Stimulated activated CD8-positive, alpha-beta memory T cell treated with anti-CD3 and anti-CD28 coated beads, Interleukin-12 subunit alpha, Interleukin-12 subunit beta, amount 100 ng/mL, for 24 hours (primary cell): ENCODE data around the gene PAM.

Experiments used
- DNase-seq: peaks from one replicate; pipeline ENCODE4 v3.0.0-alpha.2; 2020; ENCODE audit errors: extremely low read depth

Gene PAM

DNA sequence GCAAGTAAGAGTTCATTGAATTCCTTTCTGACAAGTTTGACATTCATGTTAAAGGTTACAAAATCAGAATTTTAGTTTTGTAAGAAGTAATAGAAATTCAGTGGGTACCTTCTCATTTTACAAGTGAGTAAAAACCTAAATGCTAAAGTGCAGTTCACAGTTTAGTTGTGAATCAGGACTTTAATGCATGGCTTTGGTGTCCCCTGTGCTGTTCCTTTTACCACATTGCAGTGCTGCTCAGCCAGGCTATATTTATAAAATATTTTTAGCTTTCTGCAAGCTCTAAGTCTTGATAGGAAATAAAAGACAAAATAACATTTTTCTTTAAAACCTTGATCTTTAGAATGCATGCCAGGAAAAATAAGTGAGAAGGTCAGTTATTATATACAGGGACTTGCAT, 26.3 kb downstream of the PAM start:
- no peak for DNase-seq

DNA sequence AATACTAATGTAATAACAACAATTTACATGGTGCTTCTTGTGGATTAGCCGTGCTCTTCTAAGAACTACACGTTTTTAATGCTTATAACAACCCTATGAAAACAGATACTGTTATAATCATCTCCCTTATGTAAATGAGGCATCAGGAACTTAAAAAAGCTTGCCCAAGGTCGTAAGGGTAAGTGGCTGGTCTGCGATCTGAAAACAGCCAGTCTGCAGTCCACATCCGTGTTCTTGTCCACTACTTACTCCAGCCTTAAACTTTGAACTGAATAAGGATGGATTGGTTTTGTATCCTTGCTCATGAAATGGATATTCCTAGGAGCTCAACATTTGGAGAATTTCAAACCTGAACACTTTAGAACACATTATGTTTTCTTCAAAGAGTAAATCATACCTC, 26.7 kb downstream of the PAM start:
- DNase-seq = no peak

DNA sequence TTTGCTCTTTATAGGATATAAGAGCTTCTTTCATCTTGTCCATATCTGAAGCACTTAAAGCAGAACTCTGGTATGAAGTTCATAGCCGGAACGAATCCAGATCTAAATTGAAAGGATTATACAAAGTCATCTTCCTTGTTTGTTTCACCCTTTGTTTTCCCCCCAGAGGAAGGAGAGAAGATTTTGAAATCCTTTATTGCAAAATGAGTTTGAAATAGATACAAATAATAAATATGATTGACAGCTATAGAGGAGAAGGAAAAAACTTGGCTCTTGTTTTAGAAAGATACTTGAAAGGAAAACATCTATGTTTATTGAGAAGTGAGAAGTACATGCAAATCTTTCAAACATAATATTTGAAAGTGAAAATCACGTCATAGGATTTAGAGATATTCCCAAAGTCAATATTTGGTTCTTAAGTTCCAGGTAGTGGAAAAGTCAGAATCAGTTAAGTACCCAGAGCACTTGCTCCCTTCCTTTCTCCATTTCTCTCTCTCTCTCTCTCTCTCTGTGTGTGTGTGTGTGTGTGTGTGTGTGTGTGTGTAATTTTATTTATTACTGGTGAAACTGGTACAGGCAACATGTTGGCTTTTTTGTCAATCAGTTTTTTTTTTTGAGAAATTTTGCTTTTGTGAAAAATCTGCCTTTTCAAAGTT, 27.2 kb downstream of the PAM start:
- DNase-seq = no peak

DNA sequence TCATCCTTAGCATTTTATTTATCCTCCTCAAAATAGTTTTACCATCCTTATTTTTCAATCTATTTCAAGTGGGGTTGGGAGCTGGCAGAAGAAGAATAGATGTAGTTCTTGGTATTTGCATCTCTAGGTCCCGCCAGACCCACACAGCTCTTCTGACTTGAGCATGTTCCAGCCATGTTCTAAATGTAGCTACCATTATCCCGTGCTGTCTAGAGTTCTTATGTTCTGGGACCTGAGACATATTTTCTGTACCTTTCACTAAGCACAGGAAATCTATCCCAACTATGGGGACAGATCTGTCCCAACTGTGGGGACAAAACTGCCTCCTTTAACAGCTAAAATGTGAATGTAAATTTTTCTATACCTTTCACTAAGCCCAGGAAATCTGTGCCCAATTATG, 32.0 kb downstream of the PAM start:
- DNase-seq = no peak

DNA sequence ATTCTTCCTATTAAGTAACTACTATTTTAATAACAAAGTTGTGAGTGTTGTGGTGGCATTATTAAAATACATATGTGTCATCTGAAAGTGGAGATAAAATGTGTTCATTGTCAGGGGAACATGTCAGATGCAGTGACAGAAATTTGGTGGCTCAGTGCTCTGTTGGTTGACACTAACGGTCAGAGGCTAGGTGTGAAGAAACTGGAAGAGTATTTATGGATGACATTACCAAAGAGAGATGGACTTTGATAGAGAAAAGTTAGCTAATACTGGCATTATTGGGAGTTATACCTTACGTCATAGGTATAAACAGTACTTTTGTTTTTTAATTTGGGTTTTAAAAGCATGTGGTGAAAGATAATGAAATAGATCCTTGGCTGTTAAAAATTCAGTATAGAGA, 33.7 kb downstream of the PAM start:
- no peak for DNase-seq

DNA sequence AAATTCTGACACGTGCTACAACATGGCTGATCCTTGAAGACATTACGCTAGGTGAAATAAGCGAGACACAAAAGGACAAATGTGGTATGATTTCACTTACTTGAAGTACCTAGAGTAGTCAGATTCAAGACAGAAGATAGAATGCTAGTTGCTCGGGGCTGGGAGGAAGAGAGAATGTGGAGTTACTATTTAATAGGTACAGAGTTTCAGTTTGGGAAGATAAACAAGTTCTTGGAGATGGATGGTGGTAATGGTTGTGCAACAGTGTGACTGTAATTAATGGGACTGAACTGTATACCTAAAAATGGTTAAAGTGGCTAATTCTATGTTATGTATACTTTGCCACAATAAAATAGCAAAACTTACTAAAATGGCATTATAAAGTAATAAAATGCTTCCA, 34.4 kb downstream of the PAM start:
- DNase-seq = no peak

DNA sequence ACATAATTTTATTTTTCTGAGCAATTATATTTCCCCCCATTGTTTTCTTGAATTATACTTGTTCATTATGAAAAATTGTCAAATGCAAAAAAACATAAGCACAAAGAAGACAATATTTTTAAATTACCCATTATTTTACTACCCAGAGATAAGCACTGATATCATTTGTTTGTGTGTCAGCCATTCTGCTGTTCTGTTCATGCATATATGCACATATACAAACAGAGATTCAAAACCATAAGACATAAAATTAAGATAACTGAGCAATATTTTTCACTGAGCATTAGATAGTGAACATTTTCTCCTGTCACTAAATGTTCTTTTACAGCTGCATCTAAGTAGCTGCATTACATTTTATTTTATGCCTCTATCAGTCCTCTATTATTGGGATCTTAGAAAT, 35.6 kb downstream of the PAM start:
- DNase-seq = no peak

DNA sequence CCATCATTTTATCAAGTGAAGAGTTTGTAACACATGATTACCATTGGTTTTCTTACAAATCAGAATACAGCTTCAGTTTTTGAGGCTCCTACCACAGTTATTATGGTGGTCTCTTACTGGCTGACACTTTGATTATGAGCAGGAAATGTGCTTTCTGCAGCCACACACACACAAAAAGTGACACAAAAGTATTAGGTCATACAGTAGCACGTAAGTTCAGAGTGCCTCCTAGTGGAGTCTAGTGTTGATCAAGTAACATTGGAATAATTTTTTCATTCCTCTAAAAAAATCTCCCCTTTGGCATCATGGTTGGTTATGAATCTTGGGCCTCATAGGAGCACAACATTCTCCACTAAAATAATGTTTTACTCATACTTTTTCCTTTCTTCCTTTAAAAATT, 37.6 kb downstream of the PAM start:
- DNase-seq = no peak

DNA sequence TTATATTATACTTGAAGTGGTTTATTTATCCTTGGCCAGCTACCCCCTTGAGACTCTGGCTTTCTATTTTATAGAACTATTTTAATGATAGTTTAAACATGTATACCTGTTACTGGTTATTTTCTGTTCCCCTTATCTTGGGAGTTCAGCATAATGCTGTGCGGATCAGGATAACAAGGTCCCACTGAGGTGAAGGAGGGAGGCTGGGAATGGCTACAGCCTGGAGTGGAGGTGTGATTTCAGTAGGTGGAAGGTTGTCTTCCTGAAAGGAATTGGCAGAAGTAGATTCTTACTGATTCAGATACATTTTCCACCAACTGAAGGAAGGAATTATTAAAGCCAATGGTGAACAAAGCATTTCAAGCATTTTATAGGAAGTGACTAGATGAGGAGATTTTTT, 38.9 kb downstream of the PAM start:
- DNase-seq = no peak

DNA sequence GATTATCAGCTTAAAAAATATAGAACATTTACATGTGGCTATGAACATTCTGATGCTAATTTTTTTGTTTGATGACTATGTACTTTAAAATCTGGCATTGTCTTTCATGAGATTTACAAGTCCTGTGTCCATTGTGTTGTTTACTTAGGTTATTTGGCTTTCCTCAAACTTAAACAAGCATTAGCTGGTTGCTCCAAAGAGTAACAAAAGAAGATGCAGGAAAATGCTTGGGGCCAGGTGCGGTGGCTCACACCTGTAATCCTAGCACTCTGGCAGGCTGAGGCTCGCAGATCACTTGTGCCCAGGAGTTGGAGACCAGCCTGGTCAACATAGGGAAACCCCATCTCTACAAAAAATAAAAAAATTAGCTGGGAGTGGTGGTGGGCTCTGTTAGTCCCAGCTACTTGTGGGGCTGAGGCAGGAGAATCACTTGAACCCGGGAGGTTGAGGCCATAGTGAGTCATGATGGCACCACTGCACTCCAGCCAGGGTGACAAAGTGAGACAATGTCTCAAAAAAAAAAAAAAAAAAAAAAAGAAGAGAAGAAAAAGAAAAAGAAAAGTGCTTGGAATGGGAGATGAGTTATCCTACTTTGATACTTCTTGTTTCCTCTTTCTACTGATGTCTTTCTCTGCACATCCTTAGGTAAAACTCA, 39.7 kb downstream of the PAM start:
- DNase-seq = no peak

DNA sequence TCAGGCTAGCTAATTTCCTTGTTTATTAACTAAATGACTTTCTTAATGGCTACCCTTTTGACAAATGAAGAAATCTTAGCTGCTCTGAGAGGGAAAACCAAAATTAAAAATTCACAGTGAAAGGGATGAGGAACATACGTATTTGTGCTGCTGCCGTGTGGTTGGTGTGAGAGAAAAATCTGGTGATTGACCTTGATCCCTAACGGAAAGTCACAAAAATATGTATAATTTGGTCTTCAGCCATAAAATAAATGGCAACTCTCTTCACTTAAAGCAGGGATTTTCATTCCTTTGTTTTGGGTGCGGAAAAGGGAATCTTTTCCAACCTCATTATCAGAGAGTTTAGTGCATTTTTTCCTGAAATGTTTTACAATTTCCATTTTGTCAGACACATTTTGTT, 40.4 kb downstream of the PAM start:
- DNase-seq = no peak

DNA sequence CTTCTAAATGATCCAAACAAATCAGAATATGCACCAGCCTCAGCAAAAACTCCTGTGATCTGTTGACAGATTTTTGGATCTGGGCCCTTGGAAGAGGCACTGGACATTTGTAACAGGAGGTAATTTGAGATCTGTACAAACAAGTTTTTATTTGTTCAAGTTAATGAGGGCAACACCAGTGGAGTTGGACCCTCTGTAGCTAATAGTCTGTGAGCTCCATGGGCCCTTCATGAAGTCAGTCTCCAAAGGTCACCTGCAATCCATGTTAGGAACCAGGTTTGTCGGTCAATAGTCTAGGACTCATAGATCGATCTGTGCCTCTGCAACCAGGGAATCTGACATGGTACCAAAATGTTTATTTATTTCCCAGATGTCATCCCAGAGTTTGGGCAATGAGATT, 40.9 kb downstream of the PAM start:
- DNase-seq = no peak

DNA sequence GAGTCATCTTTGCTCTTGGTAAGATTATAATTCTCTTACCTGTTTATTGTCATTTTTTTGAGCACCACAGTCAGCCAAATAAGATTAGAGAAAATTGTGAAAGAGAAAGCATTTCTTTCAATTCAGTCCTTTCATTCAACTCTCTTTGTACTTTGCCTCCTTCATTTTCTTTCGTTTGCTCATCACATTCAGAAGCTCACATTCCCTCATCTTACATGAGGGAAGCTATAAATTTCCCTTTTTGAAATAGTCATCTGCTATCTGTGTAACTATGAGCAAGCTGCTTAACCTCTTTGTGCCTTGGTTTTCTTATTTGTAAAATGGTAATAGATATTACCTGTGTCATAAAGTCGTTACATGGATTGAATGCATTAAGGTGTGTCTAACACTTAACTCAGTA, 41.4 kb downstream of the PAM start:
- DNase-seq = no peak

DNA sequence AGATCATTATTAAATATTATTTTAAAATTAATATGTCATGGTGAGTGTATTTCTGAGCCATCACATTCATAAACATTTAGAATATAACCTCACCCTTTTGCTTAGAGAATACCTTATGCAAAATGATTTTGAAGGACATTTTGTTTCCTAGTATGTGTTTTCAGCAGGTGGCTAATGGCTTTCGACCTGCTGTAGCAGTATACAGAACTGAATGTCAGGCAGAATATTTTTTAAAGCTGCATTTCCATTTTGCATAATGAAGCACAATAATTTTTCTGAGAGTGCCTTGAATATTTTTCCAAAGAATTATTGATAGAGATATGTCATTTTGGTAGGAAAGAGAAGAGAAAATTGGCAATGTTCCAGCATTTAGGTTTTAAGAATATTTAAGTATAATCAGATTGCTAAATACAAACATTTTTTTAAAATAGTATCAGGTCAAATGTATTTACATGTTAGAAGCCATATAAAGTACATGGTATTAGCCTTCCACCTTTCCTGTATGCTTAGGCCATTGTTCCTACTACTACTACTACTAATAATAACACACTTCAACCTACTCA, 42.3 kb downstream of the PAM start:
- DNase-seq = no peak

DNA sequence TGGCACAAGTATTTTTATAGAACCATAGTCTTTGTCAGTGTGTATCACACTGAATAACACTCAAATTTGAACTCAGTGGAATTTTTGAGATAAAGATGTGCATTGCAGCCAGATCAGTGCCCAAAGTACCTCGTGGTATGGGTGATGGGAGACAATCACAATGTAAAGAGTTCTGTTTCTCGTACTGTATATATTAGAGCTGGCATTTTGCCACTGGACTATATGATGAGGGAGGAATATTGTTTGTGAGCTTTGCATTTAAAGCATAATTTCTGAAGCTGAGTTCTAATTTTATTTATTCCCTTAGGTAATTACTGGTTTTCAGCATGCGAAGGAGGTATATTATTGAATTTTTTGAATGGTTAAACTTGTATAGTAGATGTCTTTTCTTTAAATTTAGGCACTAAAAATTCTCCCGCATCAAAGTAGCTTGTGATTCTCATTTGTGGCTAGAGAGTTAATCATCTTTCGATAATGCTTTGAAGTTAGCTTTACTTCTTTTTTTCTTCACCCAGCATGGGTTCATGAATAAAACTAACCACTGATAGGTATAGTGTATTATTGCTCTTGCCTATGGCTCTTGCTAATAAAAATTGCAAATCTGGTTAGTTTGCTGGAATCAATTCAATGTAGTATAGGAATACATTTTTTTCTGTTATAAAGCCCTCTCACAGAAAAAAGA, 43.1 kb downstream of the PAM start:
- no peak for DNase-seq

DNA sequence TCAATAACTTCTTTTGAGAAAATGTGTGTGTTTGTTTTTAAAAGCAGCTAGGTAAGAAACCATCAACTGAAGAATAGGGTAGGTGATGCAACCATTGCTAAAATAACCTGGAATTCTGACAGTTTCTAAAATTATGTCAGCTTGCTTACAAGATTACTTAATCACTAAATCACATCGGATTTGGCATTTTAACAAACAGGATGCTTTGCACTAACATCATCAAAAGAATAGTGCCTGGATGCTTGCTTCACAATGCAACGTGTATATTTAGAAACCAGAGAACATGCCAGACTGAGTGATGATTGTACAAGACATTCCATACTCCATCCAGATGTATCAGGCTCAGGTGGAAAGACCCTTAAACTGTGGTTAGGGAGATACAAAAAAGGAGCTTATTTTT, 43.9 kb downstream of the PAM start:
- DNase-seq = no peak

DNA sequence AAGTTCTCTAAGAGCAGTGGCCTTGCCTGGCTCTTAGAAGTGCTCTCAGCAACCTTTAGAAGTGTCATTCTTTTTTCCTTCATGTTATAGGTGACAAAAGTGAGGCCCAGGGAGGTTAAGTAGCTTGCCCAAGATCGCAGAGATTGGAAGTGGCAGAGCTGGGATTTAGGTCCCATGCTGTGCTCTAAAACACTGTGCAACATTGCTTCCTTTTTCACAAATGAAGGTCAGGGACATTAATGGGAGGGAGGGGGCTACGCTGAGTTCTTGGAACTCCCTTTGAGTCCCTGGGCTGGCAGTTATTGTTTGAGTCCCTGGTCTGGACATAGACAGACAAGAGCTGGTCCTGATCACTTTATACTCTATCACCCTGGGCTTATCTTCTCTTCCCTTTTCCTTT, 45.3 kb downstream of the PAM start:
- DNase-seq = no peak

DNA sequence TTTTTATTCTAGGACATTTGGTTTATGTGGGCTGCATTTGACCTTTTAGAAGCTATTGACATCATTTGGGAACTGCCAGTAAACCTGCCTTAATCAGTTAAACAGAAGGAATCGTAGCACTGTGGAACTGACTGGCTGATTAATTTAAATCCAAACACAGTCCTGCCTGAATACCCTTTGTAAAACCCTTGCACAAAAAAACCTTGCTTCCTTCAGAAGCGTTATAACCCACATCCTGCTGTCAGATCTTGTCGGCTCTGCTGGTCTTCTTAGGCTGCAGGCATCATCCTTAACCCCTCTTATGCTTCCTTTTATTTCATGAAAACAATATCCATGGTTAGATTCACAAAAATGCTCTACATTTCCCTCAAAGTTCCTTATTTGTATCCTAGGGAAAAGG, 46.3 kb downstream of the PAM start:
- no peak for DNase-seq

DNA sequence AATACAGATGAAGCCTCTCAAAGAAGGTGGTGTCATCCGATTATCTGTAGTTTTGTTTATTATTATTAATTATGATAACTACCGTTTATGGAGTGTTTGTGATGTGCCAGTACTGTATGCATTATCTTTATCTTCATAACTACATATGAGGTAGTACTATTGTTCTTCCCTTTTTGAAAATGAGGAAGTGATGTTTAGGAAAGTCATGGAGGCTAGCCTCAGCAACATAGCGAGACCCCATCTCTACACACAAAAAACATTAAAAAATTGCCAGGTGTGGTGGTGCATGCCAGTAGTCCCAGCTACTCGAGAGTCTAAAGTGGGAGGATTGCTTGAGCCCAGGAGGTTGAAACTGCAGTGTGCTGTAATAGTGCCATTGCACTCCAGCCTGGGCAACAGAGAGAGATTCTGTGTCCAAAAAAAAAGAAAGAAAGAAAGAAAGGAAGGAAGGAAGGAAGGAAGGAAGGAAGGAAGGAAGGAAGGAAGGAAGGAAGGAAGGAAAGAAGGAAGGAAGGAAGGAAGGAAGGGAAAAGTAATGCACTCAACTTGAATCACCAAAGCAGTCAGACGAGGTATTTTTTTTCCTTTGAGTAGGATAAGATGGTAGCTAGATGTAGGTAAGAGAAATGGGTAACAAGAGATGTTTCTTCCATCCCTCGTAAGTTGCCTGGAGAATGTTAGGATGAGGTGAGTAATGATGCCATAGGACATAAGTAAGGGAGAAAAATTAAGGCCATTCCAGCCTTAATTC, 47.8 kb downstream of the PAM start:
- no peak for DNase-seq

DNA sequence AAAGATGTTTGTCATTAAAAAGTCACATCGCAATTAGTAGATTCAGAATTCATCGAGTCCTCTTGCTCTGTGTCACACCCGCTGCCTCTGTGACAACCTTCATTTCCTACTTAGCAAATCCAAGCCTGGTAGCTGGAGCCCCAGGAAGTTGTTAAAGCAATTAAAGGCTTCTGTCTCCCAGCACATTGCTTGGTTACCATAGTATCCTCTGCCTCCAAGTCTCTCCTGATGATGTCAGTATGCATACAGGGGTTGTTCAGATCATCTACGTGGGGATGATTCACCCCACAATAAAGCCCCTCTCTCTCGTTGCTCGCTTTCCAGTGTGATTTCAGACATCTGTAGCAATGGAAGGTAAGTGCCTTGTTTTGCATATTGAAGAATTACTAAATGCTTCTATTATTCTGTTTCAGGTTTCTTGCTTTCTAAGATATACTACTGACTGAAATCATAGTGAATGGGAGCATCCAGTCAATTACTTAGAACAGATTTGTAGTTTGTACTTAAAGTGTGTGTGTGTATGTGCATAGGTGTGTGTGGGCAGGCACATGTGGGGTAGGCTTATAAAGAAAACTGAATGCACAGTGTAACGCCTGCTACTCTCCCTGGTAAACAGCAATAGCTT, 52.9 kb downstream of the PAM start:
- DNase-seq = no peak

DNA sequence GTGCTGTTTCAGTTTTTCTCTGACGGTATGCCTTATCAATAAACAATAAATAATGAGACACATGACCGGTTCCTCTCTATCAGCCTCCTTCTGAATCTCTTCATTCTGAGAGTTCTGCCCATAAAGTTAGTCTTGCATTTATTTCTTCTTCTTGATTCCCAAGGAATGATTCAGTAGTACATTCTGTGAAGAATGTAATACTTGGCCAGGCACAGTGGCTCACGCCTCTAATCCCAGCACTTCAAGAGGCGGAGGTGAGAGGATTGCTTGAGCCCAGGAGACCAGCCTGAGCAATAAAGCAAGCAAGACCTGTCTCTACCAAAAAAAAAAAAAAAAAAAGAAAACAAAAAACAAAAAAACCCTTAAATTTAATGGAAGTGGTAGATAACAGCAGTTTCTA, 53.9 kb downstream of the PAM start:
- DNase-seq = no peak

DNA sequence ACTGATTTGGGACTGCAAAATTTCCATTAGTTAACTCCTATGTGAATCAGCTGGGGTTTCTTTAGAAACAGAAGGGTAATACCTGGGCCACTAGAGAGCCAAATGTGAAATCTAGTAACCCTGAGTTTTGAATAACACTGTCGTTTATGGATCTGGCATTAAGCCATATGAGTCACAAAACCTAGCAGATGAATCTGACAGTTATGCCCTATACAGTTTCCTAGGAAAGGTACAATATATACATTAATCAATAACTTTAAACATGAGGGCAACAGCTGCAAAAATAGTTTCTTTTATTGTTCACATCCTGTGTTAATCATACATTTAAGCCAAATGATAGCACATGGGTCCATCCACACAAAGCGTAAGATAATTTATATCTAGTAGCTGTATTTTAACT, 56.9 kb downstream of the PAM start:
- DNase-seq = no peak
